Astrocyte (in vitro differentiated cells and primary cell): ENCODE results near the gene DIP2B. TPM values are rescaled to one million over a fixed set of nuclear protein-coding genes. Genes with fewer than 3 reads are reported as not detected.

ENCODE experiments used
- DNase-seq: peaks from one replicate; pipeline ENCODE4 v3.0.0-alpha.2; 2010; ENCODE audit warnings: low read depth
- FAIRE-seq: peaks from 2 replicates; lab custom pipeline; 2011; peaks lifted over from hg19 to GRCh38; lab: Jason Lieb, UNC
- H2AFZ ChIP-seq: 2 replicates; pipeline ENCODE4 v1.6.0; 2012; ENCODE audit warnings: low read depth, low read length, inconsistent platforms
- H3K27ac ChIP-seq: 2 replicates; pipeline ENCODE4 v1.5.1; 2011; ENCODE audit warnings: low read depth, low read length, inconsistent platforms
- H3K27me3 ChIP-seq: 2 replicates; pipeline ENCODE4 v1.6.0; 2011; ENCODE audit warnings: low read length, inconsistent platforms; ENCODE audit not compliant: insufficient read depth
- H3K36me3 ChIP-seq: 2 replicates; pipeline ENCODE4 v1.5.1; 2011; ENCODE audit warnings: low read length, inconsistent platforms; ENCODE audit not compliant: insufficient read depth
- H3K4me1 ChIP-seq: 2 replicates; pipeline ENCODE4 v1.5.1; 2011; ENCODE audit warnings: low read length, inconsistent platforms; ENCODE audit not compliant: insufficient read depth
- H3K4me2 ChIP-seq: 2 replicates; pipeline ENCODE4 v1.6.0; 2012; ENCODE audit warnings: low read length, inconsistent platforms
- H3K4me3 ChIP-seq: 2 replicates; pipeline ENCODE4 v1.5.1; 2011; ENCODE audit warnings: low read depth, mild to moderate bottlenecking, low read length, inconsistent platforms; ENCODE audit not compliant: insufficient read depth
- H3K79me2 ChIP-seq: 2 replicates; pipeline ENCODE4 v1.6.0; 2012; ENCODE audit warnings: mild to moderate bottlenecking, low read length, inconsistent platforms; ENCODE audit not compliant: insufficient read depth
- H3K9ac ChIP-seq: 2 replicates; pipeline ENCODE4 v1.6.0; 2012; ENCODE audit warnings: mild to moderate bottlenecking, low read length, inconsistent platforms
- H3K9me3 ChIP-seq: 2 replicates; pipeline ENCODE4 v1.5.1; 2012; ENCODE audit warnings: low read depth, mild to moderate bottlenecking, low read length, inconsistent platforms; ENCODE audit not compliant: insufficient read depth
- H4K20me1 ChIP-seq: 2 replicates; pipeline ENCODE4 v1.6.0; 2012; ENCODE audit warnings: low read length, inconsistent platforms; ENCODE audit not compliant: insufficient read depth
- H3K27ac Mint-ChIP-seq: one replicate; pipeline ENCODE4 v1.8.0; 2021; ENCODE audit warnings: mild to moderate bottlenecking, mixed read lengths; ENCODE audit not compliant: unreplicated experiment
- H3K27me3 Mint-ChIP-seq: one replicate; pipeline ENCODE4 v1.8.0; 2021; ENCODE audit warnings: low read depth, mixed read lengths; ENCODE audit not compliant: unreplicated experiment
- H3K36me3 Mint-ChIP-seq: one replicate; pipeline ENCODE4 v1.8.0; 2021; ENCODE audit warnings: low read depth, mixed read lengths; ENCODE audit not compliant: unreplicated experiment
- H3K4me1 Mint-ChIP-seq: one replicate; pipeline ENCODE4 v1.8.0; 2021; ENCODE audit warnings: low read depth, mixed read lengths; ENCODE audit not compliant: unreplicated experiment
- H3K4me3 Mint-ChIP-seq: one replicate; pipeline ENCODE4 v1.8.0; 2021; ENCODE audit warnings: mild to moderate bottlenecking, moderate library complexity, mixed read lengths; ENCODE audit not compliant: unreplicated experiment
- H3K9me3 Mint-ChIP-seq: one replicate; pipeline ENCODE4 v1.8.0; 2021; ENCODE audit warnings: mild to moderate bottlenecking, mixed read lengths; ENCODE audit not compliant: unreplicated experiment
- EZH2 ChIP-seq: IDR thresholded peaks from 2 replicates; pipeline ENCODE4 v1.6.1; 2012; ENCODE audit warnings: mild to moderate bottlenecking, low read length, inconsistent platforms; ENCODE audit not compliant: insufficient read depth
- total RNA-seq: library from RNA; stranded (reverse); gene quantifications from 2 replicates; pipeline ENCODE4 v1.2.1, GENCODE V29; 2021
- TF ChIP-seq, protein P1 (sequence below): IDR thresholded peaks from 2 replicates; pipeline ENCODE4 v1.5.1; 2011; ENCODE audit warnings: low read depth, mild to moderate bottlenecking, inconsistent platforms, low read length, moderate library complexity; ENCODE audit not compliant: insufficient read depth

The DIP2B gene
- total RNA-seq, 1 donor from 2014 or later: 53.2 TPM

DNA sequence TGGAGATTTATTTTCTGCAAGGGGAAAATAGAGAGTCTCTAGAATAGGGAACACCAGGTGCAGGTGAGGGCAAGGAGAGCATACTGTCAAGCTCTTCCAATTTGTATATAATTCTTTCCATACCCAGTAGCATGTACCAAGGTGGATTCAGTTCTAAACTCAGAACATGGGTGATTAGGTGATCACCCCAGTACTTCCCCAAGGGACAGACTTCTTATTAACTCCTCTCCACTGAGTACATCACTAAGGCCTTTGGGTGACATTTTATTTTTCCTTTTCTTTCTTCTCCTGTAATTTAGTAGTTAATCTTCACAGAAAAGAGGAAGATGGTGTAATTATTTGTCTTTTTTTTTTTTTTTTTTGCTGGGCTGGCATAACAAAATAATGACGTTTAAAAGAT lies 54.2 kb downstream of the DIP2B start:
- no peak for FAIRE-seq
- Histone ChIP-seq H3K36me3 (no peaks in the 10 kb centered on the region), H3K79me2 (peaks cover 71% of the 10 kb centered on the region), H3K4me1 (peaks cover 9% of the 10 kb centered on the region), H3K9me3 (no peaks in the 10 kb centered on the region), H2AFZ (no peak overlapping the region), H3K4me2 (no peak overlapping the region), H3K4me3 (no peak overlapping the region), H3K9ac (no peak overlapping the region), H4K20me1 (peaks cover 54% of the 10 kb centered on the region), H3K27me3 (no peaks in the 10 kb centered on the region), H3K27ac (no peak overlapping the region)
- Mint-ChIP-seq H3K4me3 (no peak overlapping the region), H3K27me3 (no peaks in the 10 kb centered on the region), H3K4me1 (peaks cover 17% of the 10 kb centered on the region), H3K27ac (no peak overlapping the region), H3K36me3 (peaks cover 4% of the 10 kb centered on the region), H3K9me3 (no peaks in the 10 kb centered on the region)
- DNase-seq: no peak
- TF ChIP-seq, protein P1, sequence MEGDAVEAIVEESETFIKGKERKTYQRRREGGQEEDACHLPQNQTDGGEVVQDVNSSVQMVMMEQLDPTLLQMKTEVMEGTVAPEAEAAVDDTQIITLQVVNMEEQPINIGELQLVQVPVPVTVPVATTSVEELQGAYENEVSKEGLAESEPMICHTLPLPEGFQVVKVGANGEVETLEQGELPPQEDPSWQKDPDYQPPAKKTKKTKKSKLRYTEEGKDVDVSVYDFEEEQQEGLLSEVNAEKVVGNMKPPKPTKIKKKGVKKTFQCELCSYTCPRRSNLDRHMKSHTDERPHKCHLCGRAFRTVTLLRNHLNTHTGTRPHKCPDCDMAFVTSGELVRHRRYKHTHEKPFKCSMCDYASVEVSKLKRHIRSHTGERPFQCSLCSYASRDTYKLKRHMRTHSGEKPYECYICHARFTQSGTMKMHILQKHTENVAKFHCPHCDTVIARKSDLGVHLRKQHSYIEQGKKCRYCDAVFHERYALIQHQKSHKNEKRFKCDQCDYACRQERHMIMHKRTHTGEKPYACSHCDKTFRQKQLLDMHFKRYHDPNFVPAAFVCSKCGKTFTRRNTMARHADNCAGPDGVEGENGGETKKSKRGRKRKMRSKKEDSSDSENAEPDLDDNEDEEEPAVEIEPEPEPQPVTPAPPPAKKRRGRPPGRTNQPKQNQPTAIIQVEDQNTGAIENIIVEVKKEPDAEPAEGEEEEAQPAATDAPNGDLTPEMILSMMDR: no peak
- TF ChIP-seq EZH2: no peak

DNA sequence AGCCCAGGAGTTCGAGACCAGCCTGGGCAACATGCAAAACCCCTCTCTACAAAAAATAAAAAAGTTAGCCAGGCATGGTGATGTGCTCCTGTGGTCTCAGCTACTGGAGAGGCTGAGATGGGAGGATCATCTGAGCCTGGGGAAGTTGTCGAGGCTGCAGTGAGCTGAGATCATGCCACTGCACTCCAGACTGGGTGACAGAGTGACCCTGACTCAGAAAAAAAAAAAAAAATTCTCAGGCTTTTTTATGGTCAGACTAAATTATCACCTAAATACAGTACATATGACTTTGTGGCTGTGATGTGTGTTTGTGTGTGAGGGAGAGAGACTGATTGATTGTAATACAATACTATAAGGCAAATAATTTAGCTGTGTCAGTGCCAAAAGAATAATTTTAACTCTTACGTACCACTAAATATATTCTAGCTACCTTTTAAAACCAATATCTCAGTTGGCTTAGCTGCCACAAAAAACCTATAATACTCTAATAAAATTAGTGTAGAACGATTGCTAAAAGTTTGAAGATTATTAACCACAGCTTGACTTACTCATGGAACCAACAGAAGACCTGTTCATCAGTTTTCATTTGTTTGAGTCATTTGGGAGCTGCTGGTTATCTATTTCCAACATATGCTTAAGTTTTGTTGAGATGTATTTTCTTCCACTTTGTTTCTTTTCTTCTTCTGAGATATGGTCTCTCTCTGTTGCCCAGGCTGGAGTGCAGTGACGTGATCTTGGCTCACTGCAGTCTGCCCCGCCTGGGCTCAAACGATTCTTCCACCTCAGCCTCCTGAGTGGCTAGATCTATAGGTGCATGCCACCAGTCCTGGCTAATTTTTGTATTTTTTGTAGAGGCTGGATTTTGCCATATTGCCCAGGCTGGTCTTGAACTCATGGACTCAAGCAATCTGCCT lies 58.0 kb downstream of the DIP2B start:
- H3K4me3 Mint-ChIP-seq: no peak overlapping the region
- Histone ChIP-seq H3K9ac (no peak overlapping the region), H3K4me2 (no peak overlapping the region), H3K27ac (no peak overlapping the region), H4K20me1 (peaks cover 45% of the 10 kb centered on the region), H3K27me3 (no peaks in the 10 kb centered on the region), H3K9me3 (no peaks in the 10 kb centered on the region), H3K4me3 (no peak overlapping the region), H3K79me2 (peaks cover 77% of the 10 kb centered on the region), H3K4me1 (no peaks in the 10 kb centered on the region), H2AFZ (no peak overlapping the region), H3K36me3 (no peaks in the 10 kb centered on the region)
- peaks cover 3% of the 10 kb centered on the region for H3K36me3 Mint-ChIP-seq
- H3K27ac Mint-ChIP-seq: no peak overlapping the region
- FAIRE-seq (no peak), DNase-seq (no peak)
- peaks cover 18% of the 10 kb centered on the region for H3K4me1 Mint-ChIP-seq
- no peak for TF ChIP-seq EZH2
- TF ChIP-seq, protein P1: no peak
- no peaks in the 10 kb centered on the region for H3K27me3 Mint-ChIP-seq
- no peaks in the 10 kb centered on the region for H3K9me3 Mint-ChIP-seq

DNA sequence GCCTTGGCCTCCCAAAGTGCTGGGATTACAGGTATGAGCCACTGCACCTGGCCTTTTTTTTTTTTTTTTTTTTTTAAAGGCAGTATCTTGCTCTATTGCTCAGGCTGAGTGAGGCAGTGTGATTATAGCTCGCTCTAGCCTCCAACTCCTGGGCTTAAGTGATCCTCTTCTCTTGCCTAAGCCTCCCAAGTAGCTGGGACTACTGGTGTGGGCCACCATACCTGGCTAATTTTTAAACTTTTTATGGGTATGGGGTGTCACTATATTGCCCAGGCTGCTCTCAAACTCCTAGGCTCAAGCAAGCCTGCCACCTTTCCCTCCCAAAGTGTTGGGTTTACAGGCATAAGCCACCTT lies 58.6 kb downstream of the DIP2B start:
- DNase-seq (no peak), FAIRE-seq (no peak)
- peaks cover 24% of the 10 kb centered on the region for H3K4me1 Mint-ChIP-seq
- Histone ChIP-seq H3K4me2 (no peak overlapping the region), H3K27ac (no peak overlapping the region), H3K9me3 (no peaks in the 10 kb centered on the region), H2AFZ (no peak overlapping the region), H3K4me3 (no peak overlapping the region), H4K20me1 (peaks cover 47% of the 10 kb centered on the region), H3K36me3 (no peaks in the 10 kb centered on the region), H3K9ac (no peak overlapping the region), H3K27me3 (no peaks in the 10 kb centered on the region), H3K79me2 (peaks cover 77% of the 10 kb centered on the region), H3K4me1 (peaks cover 6% of the 10 kb centered on the region)
- TF ChIP-seq, protein P1: no peak
- no peak for TF ChIP-seq EZH2
- no peaks in the 10 kb centered on the region for H3K9me3 Mint-ChIP-seq
- H3K27me3 Mint-ChIP-seq: no peaks in the 10 kb centered on the region
- H3K4me3 Mint-ChIP-seq: no peak overlapping the region
- no peak overlapping the region for H3K27ac Mint-ChIP-seq
- H3K36me3 Mint-ChIP-seq: peaks cover 3% of the 10 kb centered on the region
